ENCODE measurements around the gene MBTPS1.

Gene MBTPS1

DNA sequence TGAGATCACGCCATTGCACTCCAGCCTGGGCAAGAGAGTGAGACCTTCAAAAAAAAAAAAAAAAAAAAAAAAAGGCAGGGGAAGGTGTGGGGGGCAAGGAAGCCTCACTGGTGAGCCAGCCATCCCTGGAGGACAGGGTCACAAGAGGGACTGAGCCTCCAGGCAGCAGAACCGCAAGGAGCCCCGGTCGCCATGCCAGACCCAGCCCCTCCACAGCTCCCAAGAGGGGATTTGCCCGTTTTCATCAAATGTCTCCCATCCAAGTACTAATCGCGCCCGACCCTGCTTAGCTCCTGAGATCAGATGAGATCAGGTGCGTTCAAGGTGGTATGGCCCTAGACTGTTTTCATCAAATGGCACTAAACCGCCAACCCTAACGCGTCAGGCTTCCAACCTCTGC is 77.0 kb downstream of the MBTPS1 start:
- no peaks in the 10 kb centered on the region for H3K4me1 ChIP-seq (ENCODE audit: insufficient read depth, low read length, severe bottlenecking)
- no peaks in the 10 kb centered on the region for H3K79me2 ChIP-seq (ENCODE audit: insufficient read depth, low read length)
- no peak overlapping the region for H3K4me3 ChIP-seq (ENCODE audit: low read depth, low read length, poor library complexity, severe bottlenecking)
- H3K27me3 ChIP-seq (ENCODE audit: insufficient read depth, low read length) = peaks cover 12% of the 10 kb centered on the region; the same call in 1 of the 2 replicates
- no peaks in the 10 kb centered on the region for H3F3A ChIP-seq (ENCODE audit: insufficient read depth, low read length)
- no peak for TF ChIP-seq EZH2 (IDR thresholded peaks at IDR 0.05; ENCODE audit: borderline replicate concordance, low read length)
- TF ChIP-seq, protein P1, sequence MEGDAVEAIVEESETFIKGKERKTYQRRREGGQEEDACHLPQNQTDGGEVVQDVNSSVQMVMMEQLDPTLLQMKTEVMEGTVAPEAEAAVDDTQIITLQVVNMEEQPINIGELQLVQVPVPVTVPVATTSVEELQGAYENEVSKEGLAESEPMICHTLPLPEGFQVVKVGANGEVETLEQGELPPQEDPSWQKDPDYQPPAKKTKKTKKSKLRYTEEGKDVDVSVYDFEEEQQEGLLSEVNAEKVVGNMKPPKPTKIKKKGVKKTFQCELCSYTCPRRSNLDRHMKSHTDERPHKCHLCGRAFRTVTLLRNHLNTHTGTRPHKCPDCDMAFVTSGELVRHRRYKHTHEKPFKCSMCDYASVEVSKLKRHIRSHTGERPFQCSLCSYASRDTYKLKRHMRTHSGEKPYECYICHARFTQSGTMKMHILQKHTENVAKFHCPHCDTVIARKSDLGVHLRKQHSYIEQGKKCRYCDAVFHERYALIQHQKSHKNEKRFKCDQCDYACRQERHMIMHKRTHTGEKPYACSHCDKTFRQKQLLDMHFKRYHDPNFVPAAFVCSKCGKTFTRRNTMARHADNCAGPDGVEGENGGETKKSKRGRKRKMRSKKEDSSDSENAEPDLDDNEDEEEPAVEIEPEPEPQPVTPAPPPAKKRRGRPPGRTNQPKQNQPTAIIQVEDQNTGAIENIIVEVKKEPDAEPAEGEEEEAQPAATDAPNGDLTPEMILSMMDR (IDR thresholded peaks at IDR 0.05; ENCODE audit: low read length) = no peak
- H3K9ac ChIP-seq (ENCODE audit: low read length) = no peak overlapping the region
- no peaks in the 10 kb centered on the region for H3K9me3 ChIP-seq (ENCODE audit: low read length)
- H3K27ac ChIP-seq (ENCODE audit: low read depth, low read length, poor library complexity, severe bottlenecking) = no peak overlapping the region
- H3K4me2 ChIP-seq (ENCODE audit: low read length) = no peak overlapping the region
- H4K20me1 ChIP-seq (ENCODE audit: insufficient read depth, low read length) = no peaks in the 10 kb centered on the region
- no peaks in the 10 kb centered on the region for H3K9me2 ChIP-seq (ENCODE audit: low read depth, low read length)
- no peaks in the 10 kb centered on the region; the same call in 1 of the 2 replicates for H3K36me3 ChIP-seq (ENCODE audit: insufficient read depth, low read length)
- no peak overlapping the region for H2AFZ ChIP-seq (ENCODE audit: low read length)

DNA sequence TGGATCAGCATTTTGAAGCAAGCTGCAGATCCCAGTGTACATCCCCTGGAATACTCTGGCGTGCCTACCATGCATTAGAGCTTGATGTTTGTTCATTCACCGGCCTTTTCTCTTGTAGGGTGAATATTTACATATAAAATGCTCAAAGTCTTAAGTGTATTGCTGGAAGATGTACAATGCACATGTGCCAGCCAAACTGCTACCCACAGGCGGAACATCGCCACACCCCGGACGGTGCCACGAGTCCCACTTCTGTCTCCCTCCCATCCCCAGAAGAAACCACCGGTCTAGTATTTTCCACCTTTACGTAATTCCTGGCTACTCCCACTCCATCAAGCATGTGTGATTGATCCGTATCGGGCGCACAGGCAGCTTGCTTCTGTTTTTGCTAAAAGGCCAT is 78.3 kb downstream of the MBTPS1 start:
- Histone ChIP-seq H3K36me3 (ENCODE audit: insufficient read depth, low read length) (no peaks in the 10 kb centered on the region; the same call in 1 of the 2 replicates), H3K27ac (ENCODE audit: low read depth, low read length, poor library complexity, severe bottlenecking) (no peak overlapping the region), H3K4me2 (ENCODE audit: low read length) (no peak overlapping the region), H3F3A (ENCODE audit: insufficient read depth, low read length) (no peaks in the 10 kb centered on the region), H3K27me3 (ENCODE audit: insufficient read depth, low read length) (peaks cover 12% of the 10 kb centered on the region; the same call in 1 of the 2 replicates), H3K79me2 (ENCODE audit: insufficient read depth, low read length) (no peaks in the 10 kb centered on the region), H3K9me2 (ENCODE audit: low read depth, low read length) (no peaks in the 10 kb centered on the region), H3K4me1 (ENCODE audit: insufficient read depth, low read length, severe bottlenecking) (no peaks in the 10 kb centered on the region), H3K9me3 (ENCODE audit: low read length) (no peaks in the 10 kb centered on the region), H3K9ac (ENCODE audit: low read length) (no peak overlapping the region), H3K4me3 (ENCODE audit: low read depth, low read length, poor library complexity, severe bottlenecking) (no peak overlapping the region), H4K20me1 (ENCODE audit: insufficient read depth, low read length) (no peaks in the 10 kb centered on the region), H2AFZ (ENCODE audit: low read length) (no peak overlapping the region)
- no peak for TF ChIP-seq EZH2 (IDR thresholded peaks at IDR 0.05; ENCODE audit: borderline replicate concordance, low read length)
- TF ChIP-seq, protein P1 (IDR thresholded peaks at IDR 0.05; ENCODE audit: low read length) = no peak

DNA sequence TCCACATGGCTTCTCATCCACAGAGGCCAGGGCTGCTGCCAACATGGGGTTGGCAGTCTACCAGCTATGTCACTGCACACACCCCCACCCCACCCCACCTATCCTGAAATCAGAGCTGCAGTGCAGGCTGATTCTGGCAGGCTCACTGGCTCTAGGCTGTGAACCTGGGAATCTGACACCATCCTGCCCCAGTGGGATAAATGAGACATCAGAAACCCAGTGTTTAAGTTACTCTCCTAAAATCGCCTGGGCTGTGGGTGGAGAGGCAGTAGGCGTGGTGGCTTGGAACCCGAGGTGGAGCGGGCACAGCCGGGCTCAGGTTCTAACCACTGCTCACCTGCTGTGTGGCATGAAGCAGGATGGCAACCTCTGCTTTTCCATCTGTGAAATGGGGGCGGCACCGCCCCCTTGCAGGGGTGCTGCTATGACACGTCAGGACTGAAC is 79.7 kb downstream of the MBTPS1 start:
- Histone ChIP-seq H3K4me3 (ENCODE audit: low read depth, low read length, poor library complexity, severe bottlenecking) (no peak overlapping the region), H3K27ac (ENCODE audit: low read depth, low read length, poor library complexity, severe bottlenecking) (no peak overlapping the region), H4K20me1 (ENCODE audit: insufficient read depth, low read length) (no peaks in the 10 kb centered on the region), H3K4me1 (ENCODE audit: insufficient read depth, low read length, severe bottlenecking) (no peaks in the 10 kb centered on the region), H3K27me3 (ENCODE audit: insufficient read depth, low read length) (peaks cover 12% of the 10 kb centered on the region; the same call in 1 of the 2 replicates), H3K9me2 (ENCODE audit: low read depth, low read length) (no peaks in the 10 kb centered on the region), H3K79me2 (ENCODE audit: insufficient read depth, low read length) (no peaks in the 10 kb centered on the region), H3K36me3 (ENCODE audit: insufficient read depth, low read length) (no peaks in the 10 kb centered on the region; the same call in 1 of the 2 replicates), H3K9ac (ENCODE audit: low read length) (no peak overlapping the region), H3K4me2 (ENCODE audit: low read length) (no peak overlapping the region), H2AFZ (ENCODE audit: low read length) (no peak overlapping the region), H3K9me3 (ENCODE audit: low read length) (no peaks in the 10 kb centered on the region), H3F3A (ENCODE audit: insufficient read depth, low read length) (no peaks in the 10 kb centered on the region)
- TF ChIP-seq, protein P1 (IDR thresholded peaks at IDR 0.05; ENCODE audit: low read length) = no peak
- TF ChIP-seq EZH2 (IDR thresholded peaks at IDR 0.05; ENCODE audit: borderline replicate concordance, low read length) = no peak

Measured in OCI-LY1 (cell line).